COLO668 (cell line): ENCODE results near the gene XRN1.
"Not testable (repeated sequence)": the region's sequence is repeated elsewhere in the genome, so short reads cannot be mapped to it uniquely, and the experiment has no call there.

Source experiments
- DNase-seq: peaks from one replicate; lab custom pipeline; 2025; ENCODE audit not compliant: unreplicated experiment; lab: John Stamatoyannopoulos, UW

XRN1 gene, protein sequence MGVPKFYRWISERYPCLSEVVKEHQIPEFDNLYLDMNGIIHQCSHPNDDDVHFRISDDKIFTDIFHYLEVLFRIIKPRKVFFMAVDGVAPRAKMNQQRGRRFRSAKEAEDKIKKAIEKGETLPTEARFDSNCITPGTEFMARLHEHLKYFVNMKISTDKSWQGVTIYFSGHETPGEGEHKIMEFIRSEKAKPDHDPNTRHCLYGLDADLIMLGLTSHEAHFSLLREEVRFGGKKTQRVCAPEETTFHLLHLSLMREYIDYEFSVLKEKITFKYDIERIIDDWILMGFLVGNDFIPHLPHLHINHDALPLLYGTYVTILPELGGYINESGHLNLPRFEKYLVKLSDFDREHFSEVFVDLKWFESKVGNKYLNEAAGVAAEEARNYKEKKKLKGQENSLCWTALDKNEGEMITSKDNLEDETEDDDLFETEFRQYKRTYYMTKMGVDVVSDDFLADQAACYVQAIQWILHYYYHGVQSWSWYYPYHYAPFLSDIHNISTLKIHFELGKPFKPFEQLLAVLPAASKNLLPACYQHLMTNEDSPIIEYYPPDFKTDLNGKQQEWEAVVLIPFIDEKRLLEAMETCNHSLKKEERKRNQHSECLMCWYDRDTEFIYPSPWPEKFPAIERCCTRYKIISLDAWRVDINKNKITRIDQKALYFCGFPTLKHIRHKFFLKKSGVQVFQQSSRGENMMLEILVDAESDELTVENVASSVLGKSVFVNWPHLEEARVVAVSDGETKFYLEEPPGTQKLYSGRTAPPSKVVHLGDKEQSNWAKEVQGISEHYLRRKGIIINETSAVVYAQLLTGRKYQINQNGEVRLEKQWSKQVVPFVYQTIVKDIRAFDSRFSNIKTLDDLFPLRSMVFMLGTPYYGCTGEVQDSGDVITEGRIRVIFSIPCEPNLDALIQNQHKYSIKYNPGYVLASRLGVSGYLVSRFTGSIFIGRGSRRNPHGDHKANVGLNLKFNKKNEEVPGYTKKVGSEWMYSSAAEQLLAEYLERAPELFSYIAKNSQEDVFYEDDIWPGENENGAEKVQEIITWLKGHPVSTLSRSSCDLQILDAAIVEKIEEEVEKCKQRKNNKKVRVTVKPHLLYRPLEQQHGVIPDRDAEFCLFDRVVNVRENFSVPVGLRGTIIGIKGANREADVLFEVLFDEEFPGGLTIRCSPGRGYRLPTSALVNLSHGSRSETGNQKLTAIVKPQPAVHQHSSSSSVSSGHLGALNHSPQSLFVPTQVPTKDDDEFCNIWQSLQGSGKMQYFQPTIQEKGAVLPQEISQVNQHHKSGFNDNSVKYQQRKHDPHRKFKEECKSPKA (N-terminal part only)

DNA sequence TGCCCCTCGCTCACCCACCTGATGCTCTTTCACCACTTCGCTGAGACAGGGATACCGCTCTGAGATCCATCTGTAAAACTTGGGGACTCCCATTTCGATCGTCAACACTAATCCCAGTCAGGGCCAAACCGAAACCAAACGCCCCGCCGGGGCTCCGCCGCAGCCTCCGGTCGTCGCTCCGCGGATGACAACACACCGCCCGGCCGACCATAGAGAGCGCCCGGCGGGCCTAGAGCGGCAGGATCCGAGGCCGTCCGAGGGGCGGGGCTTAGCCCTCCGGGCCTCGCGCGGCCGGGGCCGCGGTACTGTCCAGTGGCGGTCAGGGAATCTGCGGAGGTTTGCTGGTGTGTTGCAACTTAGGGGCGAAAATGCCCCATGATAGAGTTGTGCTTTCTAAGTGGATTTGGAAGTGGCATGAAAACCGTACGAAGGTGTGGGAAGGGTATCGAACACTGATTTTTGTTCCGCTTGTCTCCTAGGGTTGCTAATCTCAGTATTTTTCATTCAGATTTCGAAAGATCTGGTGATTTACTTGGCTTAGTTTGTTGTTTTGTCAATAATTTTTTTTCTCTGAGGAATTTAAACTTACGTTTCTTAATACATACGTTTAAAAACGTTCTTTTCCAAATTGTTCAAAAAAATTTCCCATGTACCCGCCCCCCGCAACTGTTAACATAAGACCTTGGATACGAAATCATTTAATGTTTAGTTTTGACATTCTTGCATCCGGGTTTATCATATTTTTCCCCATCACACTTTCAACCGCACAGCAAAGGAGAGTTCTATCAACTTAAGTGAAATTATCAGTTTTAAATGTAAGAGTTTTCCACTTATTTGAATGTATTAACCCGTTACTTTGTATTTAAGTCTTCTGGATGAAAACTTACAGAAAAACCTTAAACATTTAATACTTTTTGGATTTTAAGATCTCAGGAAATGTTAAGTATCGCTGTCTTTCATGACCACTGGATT, at the start of gene XRN1:
Gene XRN1 (minus strand): TSS at position 186 of the 972 bp plus-strand sequence. CDS start 93 bp downstream, at position 93.
- peak; percentile 94 for DNase-seq

DNA sequence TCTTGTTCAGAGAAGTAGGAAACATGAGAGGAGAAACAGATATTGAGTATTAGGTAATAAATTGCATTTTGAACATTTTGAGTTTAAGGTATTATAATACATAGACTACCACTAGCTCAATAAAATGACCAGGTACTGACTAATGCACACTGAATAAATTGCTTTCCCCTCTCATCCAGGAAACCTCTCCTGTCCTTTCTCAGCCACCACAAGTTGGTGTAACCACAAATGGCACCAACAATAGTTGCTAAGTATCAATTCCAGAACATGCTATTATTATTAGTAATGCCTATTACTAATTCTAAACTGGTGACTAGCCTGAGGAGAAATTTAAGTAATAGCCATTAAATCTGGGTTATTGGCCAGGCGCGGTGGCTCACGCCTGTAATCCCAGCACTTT, 47.3 kb upstream of the XRN1 start:
- no peak for DNase-seq

DNA sequence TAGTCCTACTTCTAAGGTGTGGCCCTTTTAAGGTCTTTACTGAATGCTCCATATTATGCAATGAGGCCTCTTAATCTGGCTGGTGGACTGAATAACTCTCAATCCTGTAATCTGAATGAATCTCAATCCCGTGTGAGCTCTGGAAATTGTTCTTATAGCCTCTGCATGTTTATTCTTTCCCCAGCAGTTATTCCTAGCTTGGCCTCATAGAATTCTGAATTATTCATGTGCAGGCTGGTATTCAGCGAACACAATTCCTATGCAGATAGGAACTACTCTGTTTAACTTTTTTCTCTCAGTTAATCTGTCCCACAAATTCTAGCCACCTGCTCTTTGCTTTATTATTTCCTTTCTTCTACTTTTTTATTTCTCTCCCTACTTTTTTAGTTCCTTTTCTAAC, 44.3 kb upstream of the XRN1 start:
- no peak for DNase-seq

DNA sequence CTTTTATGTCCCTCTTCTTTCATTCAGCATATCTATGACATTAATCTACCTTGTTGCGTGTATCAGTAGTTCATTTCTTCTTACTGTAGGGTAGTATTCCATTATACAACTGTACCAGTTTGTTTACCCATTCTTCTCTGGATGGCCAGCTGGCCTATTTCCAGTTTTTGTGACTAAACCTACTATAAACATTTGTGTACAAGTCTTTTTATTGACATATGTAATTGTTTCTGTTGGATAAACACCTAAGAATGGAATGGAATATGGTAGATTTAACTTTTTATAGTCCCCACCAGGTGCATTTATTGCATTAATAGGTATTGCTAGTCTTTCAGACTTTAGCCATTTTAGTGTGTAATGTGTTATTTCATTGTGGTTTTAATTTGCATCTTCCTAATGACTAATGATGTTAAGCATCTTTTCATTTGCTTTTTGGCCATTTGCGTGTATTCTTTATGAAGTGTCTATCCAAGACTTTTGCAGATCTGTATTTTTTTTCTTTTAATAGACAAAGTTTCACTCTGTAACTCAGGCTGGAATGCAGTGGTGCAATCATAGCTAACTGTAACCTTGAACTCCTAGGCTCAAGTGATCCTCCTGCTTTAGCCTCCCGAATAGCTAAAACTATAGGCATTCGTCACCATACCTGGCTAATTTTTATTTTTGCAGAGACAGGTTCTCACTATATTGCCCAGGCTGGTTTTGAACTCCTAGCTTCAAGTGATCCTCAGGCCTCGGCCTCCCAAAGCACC, 41.9 kb upstream of the XRN1 start:
- no peak for DNase-seq

DNA sequence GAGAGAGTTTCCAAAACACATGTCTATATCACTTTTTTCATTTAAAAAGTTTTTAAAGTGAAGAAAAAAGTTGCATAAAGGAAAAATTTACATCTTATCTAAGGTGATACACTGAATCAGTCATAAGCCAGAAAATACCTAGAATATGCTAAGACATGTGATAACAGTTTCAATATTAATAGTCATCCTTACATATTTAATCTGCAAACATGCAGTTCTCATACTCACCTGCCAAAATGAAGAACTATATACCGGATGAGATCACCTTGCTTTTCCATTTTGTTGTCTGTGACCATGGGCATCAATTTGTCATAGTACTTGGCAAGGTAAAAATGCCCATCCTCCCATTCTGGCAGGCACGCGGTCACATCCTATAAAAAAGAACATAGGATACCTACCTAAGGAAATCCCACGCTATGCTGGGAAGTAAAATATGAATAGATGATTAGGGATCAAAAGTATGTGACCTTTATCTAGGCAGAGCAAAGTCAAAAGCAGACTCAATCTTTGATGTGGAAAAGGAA, 37.1 kb upstream of the XRN1 start:
- no peak for DNase-seq

DNA sequence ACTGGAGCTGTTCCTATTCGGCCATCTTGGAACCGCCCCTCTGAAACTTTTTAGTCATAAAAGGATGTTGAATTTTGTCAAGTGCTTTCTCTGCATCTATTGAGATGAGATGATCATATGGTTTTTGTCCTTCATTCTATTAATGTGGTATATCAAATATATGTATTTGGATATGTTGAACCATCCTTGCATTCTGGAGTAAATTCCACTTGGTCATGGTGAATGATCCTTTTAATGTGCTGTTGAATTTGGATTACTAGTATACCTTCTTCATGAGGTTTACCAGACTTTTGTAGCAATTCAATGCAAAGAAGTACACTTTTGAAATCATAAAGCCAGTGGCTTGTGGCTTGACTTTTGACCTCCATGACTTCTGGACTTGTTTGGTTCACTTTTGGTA, 33.4 kb upstream of the XRN1 start:
- DNase-seq, result no peak

DNA sequence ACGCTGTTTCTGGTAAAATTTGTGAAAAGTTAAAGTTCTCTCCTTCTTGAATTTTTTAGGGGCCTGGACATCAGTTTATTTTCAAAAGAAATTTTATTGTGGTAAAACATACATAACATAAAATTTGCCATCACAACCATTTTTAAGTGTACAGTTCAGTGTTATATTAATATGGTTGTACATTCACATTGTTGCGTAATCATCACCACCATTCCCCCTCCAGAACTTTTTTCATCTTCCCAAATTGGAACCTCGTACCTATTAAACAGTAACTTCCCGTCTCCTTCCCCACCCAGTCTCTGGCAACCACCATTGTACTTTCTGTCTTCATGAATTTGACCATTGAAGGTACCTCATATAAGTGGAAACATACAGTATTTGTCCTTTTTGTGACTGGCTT, 23.0 kb upstream of the XRN1 start:
- no peak for DNase-seq

DNA sequence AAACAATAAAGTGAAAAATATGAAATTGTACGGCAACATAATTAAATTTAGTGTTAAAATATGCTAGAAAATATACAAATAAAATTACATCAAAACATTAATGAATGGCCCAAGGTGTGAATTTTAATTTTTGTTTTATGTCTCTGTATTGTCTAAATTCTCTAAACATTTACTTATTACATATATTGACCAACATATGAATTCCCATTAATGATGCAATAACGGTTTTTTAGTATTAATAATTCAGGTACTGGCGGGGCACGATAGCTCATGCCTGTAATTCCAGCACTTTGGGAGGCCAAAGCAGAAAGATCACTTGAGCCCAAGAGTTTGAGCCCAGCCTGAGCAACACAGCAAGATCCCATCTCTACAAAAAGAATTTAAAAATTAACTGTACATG, 20.6 kb upstream of the XRN1 start:
- DNase-seq, result no peak

DNA sequence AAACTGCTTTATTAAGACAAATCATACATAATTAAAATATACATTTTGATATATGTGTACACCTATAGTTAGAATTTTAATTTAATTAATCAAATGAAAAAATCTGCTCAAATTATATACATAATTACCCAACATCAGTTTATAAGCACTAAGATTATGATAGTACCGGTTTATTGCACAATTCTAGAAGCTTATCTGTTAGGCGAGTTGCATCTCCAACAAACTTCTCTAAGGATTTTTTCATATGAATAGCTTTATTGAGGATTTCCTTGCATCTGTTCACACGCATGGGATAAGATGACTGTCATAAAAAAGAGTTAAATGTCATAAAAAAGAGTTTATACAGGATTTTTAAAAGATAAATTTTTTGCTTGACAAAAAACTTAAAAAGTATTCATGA, 19.9 kb upstream of the XRN1 start:
- no peak for DNase-seq

DNA sequence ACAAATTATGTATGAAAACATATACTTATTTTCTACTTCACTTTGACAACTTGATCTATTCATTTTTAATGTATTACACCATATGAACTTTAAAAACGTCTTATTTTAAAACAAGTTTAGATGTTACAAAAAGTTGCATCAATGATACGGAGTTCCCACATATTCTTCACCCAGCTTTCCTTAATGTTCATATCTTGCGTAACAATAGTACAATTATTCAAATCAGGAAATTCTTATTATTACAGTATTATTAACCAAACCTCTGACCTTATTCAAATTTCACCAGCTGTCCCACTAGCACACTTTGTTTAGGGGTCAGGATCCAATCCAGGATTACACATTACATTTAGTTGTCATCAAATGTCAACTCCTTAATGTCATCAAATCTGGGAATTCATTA, 12.9 kb upstream of the XRN1 start:
- DNase-seq, result no peak

DNA sequence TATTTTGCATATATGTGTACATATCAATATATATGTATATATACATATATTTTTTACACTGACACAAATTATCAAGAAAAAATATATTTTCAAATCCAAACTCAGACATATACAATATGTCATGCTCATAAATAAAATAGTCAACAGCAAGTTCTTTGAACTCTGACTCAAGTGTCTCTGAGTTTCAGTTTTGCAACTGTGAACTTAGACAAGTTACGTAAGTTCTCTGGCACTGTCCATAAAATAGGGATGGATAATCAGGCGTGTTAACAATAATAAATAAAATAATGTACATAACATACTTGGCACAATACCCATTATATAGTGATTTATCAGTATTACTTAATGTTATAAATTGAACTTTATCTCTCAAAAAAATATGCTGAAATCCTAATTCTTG, 12.1 kb upstream of the XRN1 start:
- DNase-seq, result no peak

DNA sequence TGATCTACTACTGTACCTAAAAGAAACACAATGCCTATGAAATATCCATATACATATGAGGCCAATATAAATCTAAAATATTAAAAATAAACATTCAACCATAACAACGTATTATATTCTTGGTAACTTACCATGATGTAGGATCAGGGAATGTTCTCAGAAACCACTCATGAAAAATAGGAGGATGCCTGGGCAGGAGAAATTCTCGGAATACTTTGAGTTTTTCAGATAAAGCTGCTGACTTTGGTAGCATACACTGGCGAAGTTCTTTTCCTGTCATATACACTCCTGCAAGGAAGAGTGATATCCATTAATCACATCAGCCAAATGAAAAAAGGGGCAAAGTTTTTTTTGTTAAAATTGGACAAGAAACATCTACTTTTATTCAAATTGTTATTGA, 11.3 kb upstream of the XRN1 start:
- no peak for DNase-seq

DNA sequence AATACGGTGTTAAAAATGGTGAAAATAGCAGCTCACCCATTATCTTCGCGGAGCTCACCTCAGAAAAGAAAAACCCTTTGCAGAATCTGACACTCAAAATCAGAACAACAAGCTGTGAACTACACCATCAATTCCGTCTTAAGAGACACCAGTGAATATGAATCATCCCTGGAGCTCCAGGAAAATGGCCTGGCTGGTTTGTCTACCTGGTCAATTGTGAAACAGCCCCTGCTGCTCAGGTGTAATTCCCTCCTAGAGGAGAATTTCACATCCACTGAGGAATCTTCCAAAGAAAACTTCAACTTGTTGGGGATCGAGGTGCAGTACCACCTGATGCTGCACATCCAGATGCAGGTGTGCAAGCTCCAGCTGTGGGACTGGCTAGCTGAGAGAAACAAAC, 3.0 kb upstream of the XRN1 start:
- no peak for DNase-seq

DNA sequence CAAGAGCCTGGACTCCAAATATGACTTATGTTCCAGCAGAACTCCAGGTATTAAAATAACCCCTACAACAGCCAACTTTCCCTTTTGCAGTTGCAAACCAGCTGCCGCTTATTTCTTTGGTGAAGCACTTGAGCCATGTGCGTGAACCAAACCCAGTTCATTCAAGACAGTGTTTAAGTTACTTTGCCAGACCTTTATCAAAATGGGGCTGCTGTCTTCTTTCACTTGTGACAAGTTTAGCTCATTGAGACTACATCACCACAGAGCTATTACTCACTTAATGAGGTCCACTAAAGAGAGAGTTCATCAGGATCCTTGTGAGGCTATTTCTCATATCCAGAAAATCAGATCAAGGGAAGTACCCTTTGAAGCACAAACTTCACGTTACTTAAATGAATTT, 2.4 kb upstream of the XRN1 start:
- DNase-seq, result no peak

DNA sequence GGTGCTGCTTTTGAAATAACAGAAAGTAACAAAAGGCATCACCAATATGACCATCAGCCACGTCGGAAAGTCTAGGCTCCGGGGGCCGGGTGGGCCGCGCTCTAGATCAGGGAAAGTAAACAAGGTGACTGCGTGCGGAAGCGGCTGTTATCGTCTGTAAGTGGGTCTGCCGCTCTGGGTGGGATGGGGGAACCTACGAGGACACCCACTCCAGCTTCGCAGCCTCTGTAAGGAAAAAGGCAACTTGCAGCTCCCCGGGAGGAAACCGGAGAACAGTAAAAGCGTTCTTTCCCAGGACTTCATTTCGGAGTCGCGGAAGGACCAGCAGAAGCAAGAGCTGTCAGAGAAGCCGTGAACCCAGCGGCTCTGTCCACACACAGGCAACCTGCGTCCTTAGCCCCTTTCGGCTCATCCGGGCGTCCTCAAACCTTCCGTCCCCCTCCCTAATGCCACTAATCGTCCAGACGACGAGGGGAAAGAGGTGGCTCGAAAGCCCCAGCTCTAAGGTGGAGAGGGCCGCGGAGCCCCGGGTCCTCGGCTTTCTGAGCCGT, 461 bp downstream of the XRN1 start:
- DNase-seq, result peak; percentile 43

DNA sequence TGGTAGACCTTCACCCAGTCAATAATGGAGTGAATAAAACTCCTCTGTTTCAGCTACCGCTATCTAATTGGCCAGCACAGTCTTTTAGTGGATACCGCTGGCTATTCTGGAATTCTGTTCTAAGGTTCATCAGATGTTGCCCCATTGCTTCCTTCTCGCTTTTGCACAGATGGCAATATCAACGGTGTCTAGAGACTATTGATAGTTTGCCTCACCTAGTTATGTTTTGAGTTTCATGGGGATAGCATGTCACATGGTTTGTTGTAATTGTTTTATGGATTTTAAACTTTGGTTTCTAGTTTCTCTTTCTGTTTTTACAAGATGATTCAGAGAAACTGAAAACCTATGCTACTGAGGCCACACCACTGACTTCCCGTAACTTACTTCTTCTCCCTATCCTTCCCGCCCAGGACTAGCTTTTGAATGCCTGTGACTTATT, 2.0 kb downstream of the XRN1 start:
- no peak for DNase-seq

DNA sequence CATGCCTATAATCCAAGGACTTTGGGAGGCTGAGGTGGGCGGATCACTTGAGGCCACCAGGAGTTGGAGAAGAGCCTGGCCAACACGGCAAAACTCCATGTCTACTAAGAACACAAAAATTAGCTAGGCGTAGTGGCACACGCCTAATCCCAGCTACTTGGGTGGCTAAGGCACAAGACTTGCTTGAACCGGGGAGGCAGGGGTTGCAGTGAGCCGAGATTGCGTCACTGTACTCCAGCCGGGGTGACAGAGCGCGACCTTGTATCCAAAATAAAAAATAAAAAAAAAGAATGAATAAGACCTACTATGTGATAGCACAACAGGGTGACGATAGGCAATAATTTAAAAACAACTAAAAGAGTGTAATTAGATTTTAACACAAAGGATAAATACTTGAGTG, 3.5 kb downstream of the XRN1 start:
- DNase-seq, result no peak

DNA sequence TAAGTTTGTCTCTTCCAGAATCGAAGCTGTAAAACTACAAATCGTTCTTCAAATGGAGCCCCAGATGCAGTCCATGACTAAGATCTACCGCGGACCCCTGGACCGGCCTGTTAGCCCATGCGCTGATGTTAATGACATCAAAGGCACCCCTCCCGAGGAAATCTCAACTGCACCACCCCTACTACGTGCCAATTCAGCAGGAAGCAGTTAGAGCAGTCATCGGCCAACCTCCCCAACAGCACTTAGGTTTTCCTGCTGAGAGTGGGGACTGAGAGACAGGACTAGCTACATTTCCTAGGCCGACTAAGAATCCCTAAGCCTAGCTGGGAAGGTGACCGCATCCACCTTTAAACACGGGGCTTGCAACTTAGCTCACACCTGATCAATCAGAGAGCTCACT, 4.8 kb downstream of the XRN1 start:
- not testable (repeated sequence) for DNase-seq
